Astrocyte of the cerebellum (primary cell): ENCODE data around the gene AKAP12.

ENCODE experiments used
- DNase-seq: peaks from one replicate; pipeline ENCODE4 v3.0.0-alpha.2; 2011; ENCODE audit warnings: low read depth
- H3K4me3 ChIP-seq: 2 replicates; pipeline ENCODE4 v1.5.1; 2011; ENCODE audit warnings: mild to moderate bottlenecking, low read depth, low read length, moderate library complexity
- CTCF ChIP-seq: IDR thresholded peaks from 2 replicates; pipeline ENCODE4 v1.5.1; 2012; ENCODE audit warnings: low read length, low read depth, moderate library complexity, mild to moderate bottlenecking; ENCODE audit errors: missing control alignments
- in situ Hi-C: cut with HindIII; loops from 2 replicates; pipeline ENCODE4 v1.10.0; 2017; ENCODE audit warnings: low sequenced_read_pairs

AKAP12 gene

DNA sequence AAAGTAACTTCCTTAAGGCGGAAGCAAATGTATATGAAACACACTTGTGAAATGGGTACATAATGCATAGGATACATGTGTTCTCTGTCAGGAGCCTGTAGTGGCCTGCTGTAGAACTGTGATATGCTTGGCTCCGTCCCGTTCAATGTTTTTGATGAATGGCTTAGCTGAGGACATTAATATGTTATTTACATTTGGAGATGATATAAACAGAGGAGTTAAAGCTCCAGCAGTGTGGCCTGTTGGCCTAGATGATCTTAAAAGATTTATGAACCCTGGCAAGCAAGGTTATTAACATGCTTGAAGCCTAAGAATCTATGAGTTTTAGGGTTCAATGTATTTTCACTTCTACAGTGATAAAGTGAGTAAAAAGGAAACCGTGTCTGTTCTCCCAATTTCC lies 59.2 kb downstream of the AKAP12 start:
- DNase-seq = no peak
- TF ChIP-seq CTCF = no peak
- no peak overlapping the region for H3K4me3 ChIP-seq
- in situ Hi-C loops = no loop called here

DNA sequence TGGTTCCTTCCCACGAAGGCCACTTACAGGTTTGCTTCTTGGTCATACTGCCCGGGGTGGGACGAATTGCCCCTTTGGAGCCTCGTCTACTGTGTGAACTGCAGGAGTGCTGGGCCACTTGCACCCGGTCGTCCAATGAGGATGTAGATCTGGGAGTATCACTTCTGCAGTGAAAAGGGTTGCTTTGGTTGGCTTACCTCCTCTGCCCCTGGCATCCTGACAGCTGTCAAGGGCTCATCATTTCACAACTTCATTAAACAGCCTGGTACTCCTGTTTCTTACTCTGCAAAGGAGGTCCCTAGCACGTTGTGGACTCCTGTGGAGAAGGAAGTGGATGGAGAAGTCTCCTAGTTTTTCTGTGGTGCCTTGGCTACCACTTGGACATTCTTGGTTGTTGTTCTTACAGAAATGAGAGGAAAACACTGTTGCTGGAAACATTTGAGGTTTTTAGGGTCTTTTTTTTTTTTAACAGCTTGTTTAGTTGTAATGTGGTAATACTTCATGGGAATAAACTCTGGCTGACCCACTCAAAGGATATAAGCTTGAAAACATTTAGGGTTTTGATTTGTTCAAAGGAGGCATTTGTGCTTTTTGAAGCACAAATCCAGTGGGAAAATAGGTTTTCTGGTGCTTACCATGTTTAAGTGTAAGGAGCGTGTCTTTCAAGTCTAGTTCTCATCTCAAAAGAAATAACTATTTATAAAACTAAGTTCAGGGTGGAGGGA lies 60.7 kb downstream of the AKAP12 start:
- H3K4me3 ChIP-seq = no peak overlapping the region
- in situ Hi-C loops = loop anchor here (5.0 kb wide), 1 partner anchor 58 kb away; no protein-coding TSS in a partner anchor
- DNase-seq = no peak
- no peak for TF ChIP-seq CTCF

DNA sequence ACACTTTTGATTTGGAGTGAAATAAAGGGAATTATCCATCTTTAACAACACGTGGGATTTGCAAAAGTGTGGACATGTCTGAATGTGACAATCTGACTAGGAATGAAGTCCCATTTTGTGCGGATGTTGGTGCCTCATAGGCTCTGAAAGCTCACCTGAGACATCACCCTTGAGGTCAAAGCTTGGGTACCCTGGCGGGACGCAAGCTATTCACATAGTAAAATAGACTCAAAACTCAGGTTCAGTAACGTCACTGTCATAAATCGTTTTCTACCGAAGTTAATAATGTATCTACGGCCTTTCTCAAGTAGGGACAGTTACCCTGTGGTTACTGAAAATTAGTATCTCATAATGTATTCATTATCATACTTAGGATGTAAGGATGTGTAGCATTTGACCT lies 61.8 kb downstream of the AKAP12 start:
- H3K4me3 ChIP-seq = no peak overlapping the region
- in situ Hi-C loops = loop anchor here (5.0 kb wide), 1 partner anchor 59 kb away; no protein-coding TSS in a partner anchor
- TF ChIP-seq CTCF = no peak
- DNase-seq = no peak

DNA sequence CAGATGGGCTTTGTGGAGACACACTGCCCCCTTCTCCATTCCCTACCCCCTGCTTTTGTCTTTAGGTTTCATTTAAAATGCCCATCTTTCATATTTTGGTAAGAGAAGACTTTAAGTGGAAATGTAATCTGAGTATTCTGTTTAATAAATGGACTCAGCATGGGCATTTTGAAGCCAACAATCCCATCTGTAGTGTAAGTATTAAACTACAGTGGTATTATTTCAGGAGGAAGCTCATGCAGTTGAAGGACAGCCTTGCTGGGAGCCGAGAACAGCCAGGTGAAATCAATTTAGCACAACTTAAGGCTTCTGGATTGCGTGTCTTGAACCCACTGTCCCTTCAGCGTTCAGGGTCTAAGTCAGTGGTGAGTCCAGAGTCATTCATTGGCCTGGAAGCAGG lies 63.5 kb downstream of the AKAP12 start:
- in situ Hi-C loops = loop anchor here (5.0 kb wide), 1 partner anchor 61 kb away; no protein-coding TSS in a partner anchor
- no peak for DNase-seq
- TF ChIP-seq CTCF = no peak
- no peak overlapping the region for H3K4me3 ChIP-seq

DNA sequence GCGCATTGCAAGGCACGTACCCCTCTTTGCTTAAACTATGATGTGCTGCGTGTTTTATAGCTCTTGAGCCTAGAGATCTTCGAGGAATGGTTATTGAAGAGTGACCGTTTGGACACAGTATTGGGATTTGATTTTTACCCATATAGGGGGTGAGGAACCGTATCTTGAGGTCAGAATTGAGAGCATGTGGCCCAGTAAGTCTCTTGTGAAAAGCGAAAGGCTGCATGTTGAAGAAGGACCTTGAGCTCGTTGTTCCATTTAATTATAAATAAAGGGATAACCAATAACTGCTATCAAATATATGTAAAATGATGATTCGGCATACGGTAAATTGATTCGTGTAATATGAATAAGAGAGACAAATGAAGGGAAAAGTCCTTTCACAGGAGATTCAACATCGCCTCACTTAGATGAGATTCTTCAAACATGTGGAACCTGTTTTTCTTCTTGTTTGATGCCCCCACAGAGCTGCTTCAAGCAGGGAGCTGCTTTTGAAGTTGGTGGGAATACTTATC lies 66.6 kb downstream of the AKAP12 start:
- no peak for DNase-seq
- no peak for TF ChIP-seq CTCF
- H3K4me3 ChIP-seq = no peak overlapping the region
- in situ Hi-C loops = no loop called here

- TF ChIP-seq CTCF = no peak
- DNase-seq = no peak
- no peak overlapping the region for H3K4me3 ChIP-seq
- in situ Hi-C loops = no loop called here
Measured at GRCh38 chr6:151307501-151307900, 67.7 kb downstream of the AKAP12 start.
